Neural progenitor cell (in vitro differentiated cells): ENCODE results near the gene FAM78A. TPM values are rescaled to one million over a fixed set of nuclear protein-coding genes. Genes with fewer than 3 reads are reported as not detected.

Experiments
- DNase-seq: peaks from one replicate; pipeline ENCODE4 v3.0.0-alpha.2; 2016; ENCODE audit warnings: low spot score
- H2AFZ ChIP-seq: fragments of 200-600 bp; sonication (generic); replicated peaks from 2 replicates; pipeline ENCODE4 v1.6.1; 2016; ENCODE audit warnings: antibody characterized with exemption
- H3F3A ChIP-seq: fragments of 200-600 bp; sonication (generic); 2 replicates; pipeline ENCODE4 v1.6.1; 2016; ENCODE audit warnings: antibody characterized with exemption, low read depth
- H3K27ac ChIP-seq: fragments of 200-600 bp; sonication (generic); 2 replicates; pipeline ENCODE4 v1.5.1; 2016; ENCODE audit warnings: mild to moderate bottlenecking
- H3K27me3 ChIP-seq: fragments of 200-600 bp; sonication (generic); 2 replicates; pipeline ENCODE4 v1.6.1; 2016; ENCODE audit warnings: mild to moderate bottlenecking, moderate library complexity
- H3K36me3 ChIP-seq: fragments of 200-600 bp; sonication (generic); 2 replicates; pipeline ENCODE4 v1.5.1; 2016
- H3K4me1 ChIP-seq: fragments of 200-600 bp; sonication (generic); 2 replicates; pipeline ENCODE4 v1.6.1; 2016; ENCODE audit warnings: mixed run types
- H3K4me2 ChIP-seq: fragments of 200-600 bp; sonication (generic); 2 replicates; pipeline ENCODE4 v1.6.1; 2016
- H3K4me3 ChIP-seq: fragments of 200-600 bp; sonication (generic); 2 replicates; pipeline ENCODE4 v1.5.1; 2016
- H3K79me2 ChIP-seq: fragments of 200-600 bp; sonication (generic); 2 replicates; pipeline ENCODE4 v1.6.1; 2016; ENCODE audit warnings: low read depth
- H3K9ac ChIP-seq: fragments of 200-600 bp; sonication (generic); 2 replicates; pipeline ENCODE4 v1.6.1; 2016
- H3K9me3 ChIP-seq: fragments of 200-600 bp; sonication (generic); 2 replicates; pipeline ENCODE4 v1.5.1; 2016; ENCODE audit warnings: low read depth
- H4K20me1 ChIP-seq: fragments of 200-600 bp; sonication (generic); 2 replicates; pipeline ENCODE4 v1.6.1; 2016; ENCODE audit warnings: low read depth
- H3K27ac Mint-ChIP-seq: 3 replicates; pipeline ENCODE4 v1.8.0; 2021; ENCODE audit warnings: mixed read lengths
- H3K27me3 Mint-ChIP-seq: 2 replicates; pipeline ENCODE4 v1.8.0; 2022; ENCODE audit warnings: low read depth, mild to moderate bottlenecking, inconsistent platforms, moderate library complexity, mixed read lengths; ENCODE audit not compliant: insufficient read depth
- H3K36me3 Mint-ChIP-seq: 3 replicates; pipeline ENCODE4 v1.8.0; 2021; ENCODE audit warnings: mixed read lengths
- H3K4me1 Mint-ChIP-seq: 3 replicates; pipeline ENCODE4 v1.8.0; 2021; ENCODE audit warnings: mixed read lengths
- H3K4me3 Mint-ChIP-seq: 3 replicates; pipeline ENCODE4 v1.8.0; 2021; ENCODE audit warnings: mild to moderate bottlenecking, moderate library complexity, mixed read lengths
- H3K9me3 Mint-ChIP-seq: 3 replicates; pipeline ENCODE4 v1.8.0; 2020; ENCODE audit warnings: mixed read lengths
- EZH2 ChIP-seq: fragments of 200-600 bp; sonication (generic); IDR thresholded peaks from 2 replicates; pipeline ENCODE4 v1.6.1; 2017; ENCODE audit warnings: antibody characterized with exemption, mild to moderate bottlenecking, moderate library complexity
- EZH2phosphoT487 ChIP-seq: fragments of 200-600 bp; sonication (generic); IDR thresholded peaks from 2 replicates; pipeline ENCODE4 v1.6.1; 2017; ENCODE audit warnings: antibody characterized with exemption
- total RNA-seq: library from RNA; depleted of rRNA; stranded (reverse); fragments of >200 nt; gene quantifications from 2 replicates; pipeline ENCODE4 v1.2.3, GENCODE V29; 2015; ENCODE audit warnings: low replicate concordance
- TF ChIP-seq, protein P1 (sequence below): fragments of 200-600 bp; sonication (generic); IDR thresholded peaks from 2 replicates; pipeline ENCODE4 v1.5.1; 2017; ENCODE audit warnings: antibody characterized with exemption, mild to moderate bottlenecking

The FAM78A gene
- total RNA-seq, 1 donor from 2014 or later, result 0.32 TPM

DNA sequence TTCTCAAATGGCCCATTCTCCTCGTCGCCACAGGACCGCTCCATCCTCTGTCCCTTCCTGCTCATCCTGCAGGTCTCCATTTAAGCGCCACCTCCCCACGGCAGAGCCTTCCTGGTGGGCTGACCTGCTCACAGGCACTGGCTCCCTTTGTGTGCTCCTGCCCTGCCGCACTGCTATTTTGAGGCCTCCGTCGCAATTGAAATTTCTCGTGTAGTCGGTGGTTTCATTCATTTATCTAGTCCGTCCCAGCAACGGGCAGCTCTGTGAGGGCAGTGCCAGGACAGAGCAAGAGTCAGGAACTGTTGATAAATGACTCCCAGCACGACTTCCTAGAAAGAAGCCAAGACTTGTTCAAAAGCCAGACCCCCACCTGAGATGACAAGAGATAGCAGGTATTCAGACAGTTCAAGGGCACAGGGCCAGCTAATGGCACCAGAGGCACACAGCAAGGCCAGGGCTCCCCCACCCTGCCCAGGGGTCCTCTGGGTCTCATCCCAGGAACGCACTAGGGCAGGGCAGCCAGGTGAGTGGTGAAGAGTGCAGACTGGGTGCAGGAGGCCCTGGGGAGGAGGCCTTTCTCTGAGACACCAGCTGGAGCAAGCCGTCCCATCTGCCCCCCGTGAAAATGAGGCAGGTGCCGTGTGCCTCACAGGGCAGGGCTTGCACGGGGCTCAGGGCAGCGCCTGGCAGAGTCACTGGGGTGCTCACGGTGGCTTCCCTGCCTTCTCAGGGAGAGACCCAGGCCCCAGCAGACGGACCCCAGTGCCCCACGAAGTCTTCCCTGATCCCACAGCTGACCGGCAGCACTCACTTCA, 36.9 kb downstream of the FAM78A start:
- H3K27me3 Mint-ChIP-seq, result peaks cover 2% of the 10 kb centered on the region
- H3K4me1 ChIP-seq, result peaks cover 16% of the 10 kb centered on the region
- no peak overlapping the region for H3K9ac ChIP-seq
- H3K79me2 ChIP-seq, result no peaks in the 10 kb centered on the region
- H3K36me3 ChIP-seq, result no peaks in the 10 kb centered on the region
- peak overlapping the region; percentile 60 for H2AFZ ChIP-seq
- no peak overlapping the region for H3K27ac ChIP-seq
- TF ChIP-seq, protein P1, sequence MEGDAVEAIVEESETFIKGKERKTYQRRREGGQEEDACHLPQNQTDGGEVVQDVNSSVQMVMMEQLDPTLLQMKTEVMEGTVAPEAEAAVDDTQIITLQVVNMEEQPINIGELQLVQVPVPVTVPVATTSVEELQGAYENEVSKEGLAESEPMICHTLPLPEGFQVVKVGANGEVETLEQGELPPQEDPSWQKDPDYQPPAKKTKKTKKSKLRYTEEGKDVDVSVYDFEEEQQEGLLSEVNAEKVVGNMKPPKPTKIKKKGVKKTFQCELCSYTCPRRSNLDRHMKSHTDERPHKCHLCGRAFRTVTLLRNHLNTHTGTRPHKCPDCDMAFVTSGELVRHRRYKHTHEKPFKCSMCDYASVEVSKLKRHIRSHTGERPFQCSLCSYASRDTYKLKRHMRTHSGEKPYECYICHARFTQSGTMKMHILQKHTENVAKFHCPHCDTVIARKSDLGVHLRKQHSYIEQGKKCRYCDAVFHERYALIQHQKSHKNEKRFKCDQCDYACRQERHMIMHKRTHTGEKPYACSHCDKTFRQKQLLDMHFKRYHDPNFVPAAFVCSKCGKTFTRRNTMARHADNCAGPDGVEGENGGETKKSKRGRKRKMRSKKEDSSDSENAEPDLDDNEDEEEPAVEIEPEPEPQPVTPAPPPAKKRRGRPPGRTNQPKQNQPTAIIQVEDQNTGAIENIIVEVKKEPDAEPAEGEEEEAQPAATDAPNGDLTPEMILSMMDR, result no peak
- TF ChIP-seq EZH2, result no peak
- TF ChIP-seq EZH2phosphoT487, result no peak
- H3K4me2 ChIP-seq, result no peak overlapping the region
- peaks cover 15% of the 10 kb centered on the region for H3F3A ChIP-seq
- H3K4me3 Mint-ChIP-seq, result no peak overlapping the region
- peaks cover 22% of the 10 kb centered on the region for H3K4me1 Mint-ChIP-seq
- no peak overlapping the region for H3K4me3 ChIP-seq
- peaks cover 7% of the 10 kb centered on the region for H3K9me3 Mint-ChIP-seq
- DNase-seq, result no peak
- H3K27ac Mint-ChIP-seq, result peak overlapping the region; percentile 58
- H4K20me1 ChIP-seq, result no peaks in the 10 kb centered on the region
- H3K36me3 Mint-ChIP-seq, result peaks cover 3% of the 10 kb centered on the region
- H3K9me3 ChIP-seq, result no peaks in the 10 kb centered on the region
- H3K27me3 ChIP-seq, result no peaks in the 10 kb centered on the region

DNA sequence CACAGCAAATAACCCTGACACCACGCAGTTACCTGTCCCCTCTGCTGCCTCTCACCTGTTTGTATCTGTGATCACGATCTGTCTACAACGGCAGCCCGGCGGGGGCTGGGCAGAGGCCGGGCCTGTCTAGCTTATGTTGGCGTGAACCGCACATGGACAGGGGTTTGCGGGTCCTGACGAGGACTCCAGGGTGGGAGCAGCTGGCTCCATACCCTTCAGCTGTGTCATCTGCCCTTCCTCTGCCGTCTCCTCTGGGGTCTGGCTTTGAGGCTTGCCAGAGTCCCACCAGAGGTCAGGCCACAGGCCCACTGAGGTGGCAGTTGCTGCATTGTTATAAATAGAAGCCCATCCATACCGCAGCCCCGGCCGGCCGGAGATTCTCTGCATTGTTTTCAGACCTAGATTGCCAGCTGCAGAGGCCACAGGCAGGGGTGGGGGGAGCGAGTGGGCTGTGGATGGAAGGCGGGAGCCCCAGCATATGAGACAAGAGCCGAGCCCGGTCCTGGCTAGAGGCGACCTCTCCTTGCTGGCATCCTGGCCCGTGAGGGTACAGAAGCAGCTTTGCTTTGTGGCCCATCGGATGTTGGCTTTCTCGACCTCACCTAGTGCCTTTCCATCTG, 37.8 kb downstream of the FAM78A start:
- Histone ChIP-seq H3K4me2 (peak overlapping the region; percentile 17), H3K36me3 (no peaks in the 10 kb centered on the region), H3K4me3 (no peak overlapping the region), H3K27me3 (no peaks in the 10 kb centered on the region), H3K9ac (no peak overlapping the region), H3K4me1 (peaks cover 16% of the 10 kb centered on the region), H4K20me1 (no peaks in the 10 kb centered on the region), H3K27ac (no peak overlapping the region), H3K9me3 (no peaks in the 10 kb centered on the region), H2AFZ (peak overlapping the region; percentile 60), H3K79me2 (no peaks in the 10 kb centered on the region), H3F3A (peaks cover 15% of the 10 kb centered on the region)
- peak; percentile 45 for DNase-seq
- Mint-ChIP-seq H3K4me3 (no peak overlapping the region), H3K9me3 (peaks cover 7% of the 10 kb centered on the region), H3K4me1 (peaks cover 22% of the 10 kb centered on the region), H3K27me3 (peaks cover 2% of the 10 kb centered on the region), H3K36me3 (peaks cover 6% of the 10 kb centered on the region), H3K27ac (peak overlapping the region; percentile 87)
- no peak for TF ChIP-seq EZH2
- TF ChIP-seq EZH2phosphoT487, result no peak

- no peaks in the 10 kb centered on the region for H3K79me2 ChIP-seq
- H3K27me3 ChIP-seq, result no peaks in the 10 kb centered on the region
- peak overlapping the region; percentile 60 for H2AFZ ChIP-seq
- no peak overlapping the region for H3K27ac ChIP-seq
- Mint-ChIP-seq H3K36me3 (peaks cover 9% of the 10 kb centered on the region), H3K4me1 (peaks cover 22% of the 10 kb centered on the region), H3K4me3 (no peak overlapping the region), H3K27ac (peak overlapping the region; percentile 87), H3K27me3 (peaks cover 2% of the 10 kb centered on the region), H3K9me3 (peaks cover 4% of the 10 kb centered on the region)
- no peak overlapping the region for H3K9ac ChIP-seq
- H3K9me3 ChIP-seq, result no peaks in the 10 kb centered on the region
- H3K4me2 ChIP-seq, result peak overlapping the region; percentile 17
- no peaks in the 10 kb centered on the region for H4K20me1 ChIP-seq
- peaks cover 15% of the 10 kb centered on the region for H3F3A ChIP-seq
- peak; percentile 61 for DNase-seq
- H3K36me3 ChIP-seq, result no peaks in the 10 kb centered on the region
- no peak overlapping the region for H3K4me3 ChIP-seq
- peaks cover 16% of the 10 kb centered on the region for H3K4me1 ChIP-seq
- TF ChIP-seq EZH2phosphoT487 (no peak), EZH2 (no peak)
- TF ChIP-seq, protein P1, result no peak
Observed at GRCh38 chr9:131237931-131238401, 38.3 kb downstream of the FAM78A start.
